Measurements from ENCODE around the gene KIAA1671. TPM values are rescaled to one million over a fixed set of nuclear protein-coding genes. Genes with fewer than 3 reads are reported as not detected.

Gene KIAA1671
- total and polyA plus RNA-seq, 2 donors: 4.1 to 8.0 TPM

DNA sequence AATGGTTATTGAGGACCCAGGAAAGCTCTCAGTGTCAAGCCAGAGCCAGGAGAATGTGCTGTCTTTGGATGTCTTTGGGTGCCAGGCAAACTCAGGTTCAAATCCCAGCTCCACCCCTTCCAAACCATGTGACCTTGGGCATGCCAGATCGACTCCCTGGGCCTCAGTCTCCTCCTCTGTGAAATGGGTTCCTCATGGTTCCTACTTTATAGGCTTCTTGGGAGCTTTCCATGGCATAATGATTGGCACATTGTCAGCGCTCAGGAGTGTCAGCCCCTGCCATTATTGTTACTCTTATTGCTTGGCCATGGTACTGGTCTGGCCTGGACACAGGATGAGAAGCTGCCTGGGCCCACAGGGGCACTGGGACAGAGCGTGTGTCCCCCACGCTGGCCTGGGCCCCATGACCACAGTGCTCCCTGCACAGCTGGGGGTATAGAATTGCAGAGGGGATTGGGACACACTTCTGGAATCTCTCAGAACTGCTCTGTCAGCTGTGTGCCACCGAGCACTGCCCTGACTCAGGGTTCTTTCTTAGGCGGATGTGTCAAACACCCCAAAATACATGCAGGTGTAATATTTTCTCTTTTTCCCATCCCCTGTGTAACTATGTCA lies 209.5 kb downstream of the KIAA1671 start:
- 93% methylated on average over 6 of the region's 6 CpGs for WGBS
- Histone ChIP-seq H3K27ac (ENCODE audit: low read depth in 1 of 2, low read length in 1 of 2) (no peak overlapping the region), H3K4me3 (ENCODE audit: low read length in 2 of 2) (no peak overlapping the region), H3K9me3 (ENCODE audit: control insufficient read depth in 2 of 2, insufficient read depth in 1 of 2, low read length in 1 of 2) (no peaks in the 10 kb centered on the region), H3K36me3 (ENCODE audit: control insufficient read depth in 2 of 2, insufficient read depth in 2 of 2, low read length in 1 of 2) (no peaks in the 10 kb centered on the region), H3K4me1 (ENCODE audit: control insufficient read depth in 2 of 2, insufficient read depth in 2 of 2, low read length in 2 of 2) (no peaks in the 10 kb centered on the region), H3K27me3 (ENCODE audit: control insufficient read depth in 2 of 2, insufficient read depth in 1 of 2, low read length in 1 of 2) (no peaks in the 10 kb centered on the region)
- DNase-seq (ENCODE audit: low read depth in 6 of 9, low spot score in 9 of 9): no peak

- Histone ChIP-seq H3K27me3 (ENCODE audit: control insufficient read depth in 2 of 2, insufficient read depth in 1 of 2, low read length in 1 of 2) (no peaks in the 10 kb centered on the region), H3K36me3 (ENCODE audit: control insufficient read depth in 2 of 2, insufficient read depth in 2 of 2, low read length in 1 of 2) (no peaks in the 10 kb centered on the region), H3K27ac (ENCODE audit: low read depth in 1 of 2, low read length in 1 of 2) (no peak overlapping the region), H3K4me3 (ENCODE audit: low read length in 2 of 2) (no peak overlapping the region), H3K9me3 (ENCODE audit: control insufficient read depth in 2 of 2, insufficient read depth in 1 of 2, low read length in 1 of 2) (no peaks in the 10 kb centered on the region), H3K4me1 (ENCODE audit: control insufficient read depth in 2 of 2, insufficient read depth in 2 of 2, low read length in 2 of 2) (no peaks in the 10 kb centered on the region)
- DNase-seq (ENCODE audit: low read depth in 6 of 9, low spot score in 9 of 9): no peak
- 98% methylated on average over 1 of the region's 1 CpG for WGBS
Measured at GRCh38 chr22:25162561-25162960, 210.0 kb downstream of the KIAA1671 start.

DNA sequence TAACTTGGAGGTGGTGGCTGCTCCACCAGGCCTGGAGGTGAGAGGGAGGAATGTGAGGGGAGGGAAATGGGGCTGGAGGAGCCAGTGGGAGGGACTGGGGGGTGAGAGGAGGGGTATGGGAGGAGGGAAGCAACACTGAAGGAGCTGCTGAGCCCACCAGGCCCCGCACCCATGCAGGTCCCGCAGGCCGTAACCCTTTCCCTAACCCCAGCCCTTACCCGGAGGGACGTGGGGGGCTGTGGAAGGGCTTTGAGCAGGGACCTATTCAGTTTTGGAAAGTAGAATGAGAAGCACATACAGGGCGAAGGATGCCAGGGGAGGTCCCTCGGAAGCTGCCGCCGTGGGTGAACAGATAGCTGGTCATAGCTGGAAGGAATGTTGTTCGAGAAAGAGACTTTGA lies 213.3 kb downstream of the KIAA1671 start:
- 98% methylated on average over 10 of the region's 10 CpGs for WGBS
- no peaks in the 10 kb centered on the region for H3K4me1 ChIP-seq (ENCODE audit: control insufficient read depth in 2 of 2, insufficient read depth in 2 of 2, low read length in 2 of 2)

DNA sequence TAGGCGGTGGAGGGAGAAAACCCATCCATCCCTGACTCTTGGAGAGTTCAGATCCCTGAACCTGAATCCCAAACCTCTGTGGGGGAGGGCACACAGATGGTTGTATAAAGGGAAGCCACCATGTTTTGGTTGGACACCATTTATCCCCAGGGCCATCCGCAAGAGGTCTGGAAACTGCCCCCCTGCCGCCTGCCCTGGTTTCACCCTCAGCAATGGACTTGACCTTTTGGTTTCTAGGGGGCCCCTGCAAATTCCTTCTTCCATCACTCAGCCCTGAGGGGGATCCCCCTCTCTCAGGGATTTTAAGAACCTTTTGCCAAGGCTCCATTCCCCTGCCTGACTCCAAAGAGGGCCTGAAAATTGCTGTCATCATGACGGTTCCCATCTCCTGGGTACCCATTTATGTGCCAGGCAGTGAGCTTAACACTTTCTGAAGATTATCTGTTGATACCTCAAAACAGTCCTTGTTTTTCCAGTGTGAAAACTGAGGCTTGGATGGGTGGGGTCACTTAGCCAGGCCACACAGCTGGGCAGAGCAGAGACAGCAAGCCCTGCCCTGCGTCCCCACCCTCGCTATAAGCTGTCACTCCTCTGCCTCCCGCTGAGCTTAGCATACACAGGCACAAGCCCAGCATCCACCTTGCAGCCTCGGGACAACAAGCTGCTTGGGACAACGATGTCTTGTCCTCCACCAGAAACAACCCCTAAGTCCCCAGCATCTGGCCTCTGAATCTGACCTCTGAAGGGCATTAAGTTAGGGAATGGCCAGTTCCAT lies 213.9 kb downstream of the KIAA1671 start:
- no peak for DNase-seq (ENCODE audit: low read depth in 6 of 9, low spot score in 9 of 9)
- 94% methylated on average over 9 of the region's 9 CpGs for WGBS
- Histone ChIP-seq H3K4me1 (ENCODE audit: control insufficient read depth in 2 of 2, insufficient read depth in 2 of 2, low read length in 2 of 2) (no peaks in the 10 kb centered on the region), H3K27ac (ENCODE audit: low read depth in 1 of 2, low read length in 1 of 2) (no peak overlapping the region), H3K9me3 (ENCODE audit: control insufficient read depth in 2 of 2, insufficient read depth in 1 of 2, low read length in 1 of 2) (no peaks in the 10 kb centered on the region), H3K4me3 (ENCODE audit: low read length in 2 of 2) (no peak overlapping the region), H3K36me3 (ENCODE audit: control insufficient read depth in 2 of 2, insufficient read depth in 2 of 2, low read length in 1 of 2) (peaks cover 0 to 9% of the 10 kb centered on the region in 2 donors), H3K27me3 (ENCODE audit: control insufficient read depth in 2 of 2, insufficient read depth in 1 of 2, low read length in 1 of 2) (no peaks in the 10 kb centered on the region)

More for the DNA sequence above, 213.3 kb downstream of the KIAA1671 start:
- H3K36me3 ChIP-seq (ENCODE audit: control insufficient read depth in 2 of 2, insufficient read depth in 2 of 2, low read length in 1 of 2): peaks cover 0 to 9% of the 10 kb centered on the region in 2 donors
- H3K4me3 ChIP-seq (ENCODE audit: low read length in 2 of 2): no peak overlapping the region
- H3K27me3 ChIP-seq (ENCODE audit: control insufficient read depth in 2 of 2, insufficient read depth in 1 of 2, low read length in 1 of 2): no peaks in the 10 kb centered on the region
- no peak for DNase-seq (ENCODE audit: low read depth in 6 of 9, low spot score in 9 of 9)
- no peaks in the 10 kb centered on the region for H3K9me3 ChIP-seq (ENCODE audit: control insufficient read depth in 2 of 2, insufficient read depth in 1 of 2, low read length in 1 of 2)
- H3K27ac ChIP-seq (ENCODE audit: low read depth in 1 of 2, low read length in 1 of 2): no peak overlapping the region

DNA sequence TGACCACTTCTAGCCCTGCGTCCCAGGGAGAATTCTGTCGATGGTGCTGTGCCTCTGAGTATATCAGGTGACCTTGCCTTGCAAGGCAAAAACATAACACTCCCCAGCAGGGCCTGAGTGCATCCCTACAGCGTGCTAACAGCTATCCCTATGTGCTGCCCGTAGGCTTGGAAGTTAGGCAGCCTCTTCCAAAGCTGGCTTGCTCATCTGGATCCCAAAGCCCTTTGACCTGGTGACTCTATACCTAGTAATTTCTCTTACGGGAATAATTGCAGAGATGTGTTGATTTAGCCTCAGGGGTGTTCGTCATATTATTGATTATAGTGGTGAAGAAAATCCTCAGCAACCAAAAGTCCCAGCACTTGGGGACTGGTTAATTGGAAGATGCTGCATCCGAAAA lies 214.6 kb downstream of the KIAA1671 start:
- WGBS: 93% methylated on average over 7 of the region's 7 CpGs
- no peaks in the 10 kb centered on the region for H3K27me3 ChIP-seq (ENCODE audit: control insufficient read depth in 2 of 2, insufficient read depth in 1 of 2, low read length in 1 of 2)
- H3K36me3 ChIP-seq (ENCODE audit: control insufficient read depth in 2 of 2, insufficient read depth in 2 of 2, low read length in 1 of 2): peaks cover 0 to 11% of the 10 kb centered on the region in 2 donors
- no peak for DNase-seq (ENCODE audit: low read depth in 6 of 9, low spot score in 9 of 9)
- H3K4me1 ChIP-seq (ENCODE audit: control insufficient read depth in 2 of 2, insufficient read depth in 2 of 2, low read length in 2 of 2): no peaks in the 10 kb centered on the region
- H3K9me3 ChIP-seq (ENCODE audit: control insufficient read depth in 2 of 2, insufficient read depth in 1 of 2, low read length in 1 of 2): no peaks in the 10 kb centered on the region
- H3K27ac ChIP-seq (ENCODE audit: low read depth in 1 of 2, low read length in 1 of 2): no peak overlapping the region
- no peak overlapping the region for H3K4me3 ChIP-seq (ENCODE audit: low read length in 2 of 2)

GRCh38 chr22:25167834-25168601 lies 215.5 kb downstream of the KIAA1671 start:
- no peak for DNase-seq (ENCODE audit: low read depth in 6 of 9, low spot score in 9 of 9)
- H3K4me3 ChIP-seq (ENCODE audit: low read length in 2 of 2): no peak overlapping the region
- H3K9me3 ChIP-seq (ENCODE audit: control insufficient read depth in 2 of 2, insufficient read depth in 1 of 2, low read length in 1 of 2): no peaks in the 10 kb centered on the region
- H3K27me3 ChIP-seq (ENCODE audit: control insufficient read depth in 2 of 2, insufficient read depth in 1 of 2, low read length in 1 of 2): no peaks in the 10 kb centered on the region
- H3K27ac ChIP-seq (ENCODE audit: low read depth in 1 of 2, low read length in 1 of 2): no peak overlapping the region
- 95% methylated on average over 14 of the region's 14 CpGs for WGBS
- H3K36me3 ChIP-seq (ENCODE audit: control insufficient read depth in 2 of 2, insufficient read depth in 2 of 2, low read length in 1 of 2): peaks cover 0 to 15% of the 10 kb centered on the region in 2 donors
- H3K4me1 ChIP-seq (ENCODE audit: control insufficient read depth in 2 of 2, insufficient read depth in 2 of 2, low read length in 2 of 2): no peaks in the 10 kb centered on the region

- no peak overlapping the region for H3K27ac ChIP-seq (ENCODE audit: low read depth in 1 of 2, low read length in 1 of 2)
- 91% methylated on average over 17 of the region's 17 CpGs for WGBS
- H3K4me3 ChIP-seq (ENCODE audit: low read length in 2 of 2): no peak overlapping the region
- H3K36me3 ChIP-seq (ENCODE audit: control insufficient read depth in 2 of 2, insufficient read depth in 2 of 2, low read length in 1 of 2): peaks cover 0 to 20% of the 10 kb centered on the region in 2 donors
- no peaks in the 10 kb centered on the region for H3K4me1 ChIP-seq (ENCODE audit: control insufficient read depth in 2 of 2, insufficient read depth in 2 of 2, low read length in 2 of 2)
- H3K27me3 ChIP-seq (ENCODE audit: control insufficient read depth in 2 of 2, insufficient read depth in 1 of 2, low read length in 1 of 2): no peaks in the 10 kb centered on the region
- no peak for DNase-seq (ENCODE audit: low read depth in 6 of 9, low spot score in 9 of 9)
- no peaks in the 10 kb centered on the region for H3K9me3 ChIP-seq (ENCODE audit: control insufficient read depth in 2 of 2, insufficient read depth in 1 of 2, low read length in 1 of 2)
Measured at GRCh38 chr22:25169278-25170031, 216.9 kb downstream of the KIAA1671 start.

DNA sequence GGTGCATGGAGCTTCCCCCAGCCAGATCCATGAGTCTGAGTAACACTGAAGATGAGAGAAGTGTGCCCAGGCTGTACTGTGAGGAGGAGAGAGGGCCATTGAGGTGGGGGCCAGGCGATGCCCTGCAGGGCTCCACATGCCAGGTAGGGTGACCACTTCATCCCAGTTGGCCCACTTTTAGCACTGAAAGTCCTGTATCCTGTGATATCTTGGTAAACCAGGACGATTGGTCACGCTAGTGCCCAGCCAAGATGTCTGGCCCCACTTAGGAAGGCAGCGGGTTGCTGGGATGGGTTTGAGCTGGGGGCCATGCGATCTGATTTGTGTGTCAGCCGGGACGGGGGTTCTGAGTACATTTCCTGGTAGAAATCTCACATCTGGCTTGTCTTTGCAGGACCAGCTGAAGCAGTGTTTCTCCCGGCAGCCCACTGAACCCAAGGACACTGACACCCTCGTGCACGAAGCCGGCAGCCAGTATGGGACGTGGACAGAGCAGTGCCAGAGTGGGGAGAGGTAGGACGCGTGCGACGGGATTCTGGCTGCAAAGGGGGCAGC lies 218.0 kb downstream of the KIAA1671 start:
- DNase-seq (ENCODE audit: low read depth in 6 of 9, low spot score in 9 of 9): no peak
- Histone ChIP-seq H3K27ac (ENCODE audit: low read depth in 1 of 2, low read length in 1 of 2) (no peak overlapping the region), H3K4me3 (ENCODE audit: low read length in 2 of 2) (no peak overlapping the region), H3K4me1 (ENCODE audit: control insufficient read depth in 2 of 2, insufficient read depth in 2 of 2, low read length in 2 of 2) (no peaks in the 10 kb centered on the region), H3K36me3 (ENCODE audit: control insufficient read depth in 2 of 2, insufficient read depth in 2 of 2, low read length in 1 of 2) (peaks cover 0 to 31% of the 10 kb centered on the region in 2 donors), H3K9me3 (ENCODE audit: control insufficient read depth in 2 of 2, insufficient read depth in 1 of 2, low read length in 1 of 2) (no peaks in the 10 kb centered on the region), H3K27me3 (ENCODE audit: control insufficient read depth in 2 of 2, insufficient read depth in 1 of 2, low read length in 1 of 2) (no peaks in the 10 kb centered on the region)
- 97% methylated on average over 16 of the region's 16 CpGs for WGBS

Measured in thymus (tissue), 11 donors.